GM12872 (cell line): Measurements from ENCODE around the gene HPCAL1.

ENCODE experiments used
- TF ChIP-seq, protein P1 (sequence below): IDR thresholded peaks from 3 replicates; pipeline ENCODE4 v1.5.1; 2011; ENCODE audit warnings: low read depth, mild to moderate bottlenecking, low read length, moderate library complexity; ENCODE audit not compliant: insufficient read depth

Gene HPCAL1

DNA sequence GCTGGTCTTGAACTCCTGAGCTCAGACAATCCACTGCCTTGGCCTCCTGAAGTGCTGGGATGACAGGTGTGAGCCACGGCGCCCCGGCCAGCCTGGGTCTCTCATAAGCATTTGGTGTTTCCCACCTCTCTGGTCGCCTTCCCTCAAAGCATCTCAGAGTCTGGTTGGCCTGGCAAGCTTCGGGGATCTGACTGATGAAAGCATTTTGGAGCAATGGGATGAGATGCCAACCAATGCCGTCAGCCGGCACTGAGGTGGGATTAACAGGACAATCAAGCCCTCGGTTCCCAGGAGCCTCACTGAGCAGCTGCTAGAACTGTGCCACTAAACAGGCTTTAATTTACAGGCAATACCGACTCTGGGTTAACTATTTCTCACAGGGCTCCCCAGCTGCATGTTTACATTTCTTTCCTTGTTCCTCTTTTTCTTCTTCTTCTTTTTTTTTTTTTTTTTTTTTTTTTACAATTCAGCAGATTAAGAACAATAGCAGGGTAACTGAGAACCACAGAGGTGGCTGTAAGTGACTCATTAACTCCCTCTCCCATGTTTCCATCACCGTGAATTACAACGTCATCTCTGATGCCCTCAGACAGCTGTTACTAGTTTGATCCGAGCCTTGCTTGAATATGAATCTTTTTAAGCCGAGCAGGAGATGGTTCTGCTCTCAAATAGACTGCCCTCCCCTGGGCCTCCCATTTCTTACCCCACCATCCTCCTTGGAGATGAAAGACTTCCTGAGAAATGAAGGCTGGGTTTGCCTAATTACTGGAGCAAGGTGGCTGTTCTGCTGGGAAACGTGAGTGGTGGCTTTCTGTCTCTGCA lies 107.5 kb downstream of the HPCAL1 start:
- TF ChIP-seq, protein P1, sequence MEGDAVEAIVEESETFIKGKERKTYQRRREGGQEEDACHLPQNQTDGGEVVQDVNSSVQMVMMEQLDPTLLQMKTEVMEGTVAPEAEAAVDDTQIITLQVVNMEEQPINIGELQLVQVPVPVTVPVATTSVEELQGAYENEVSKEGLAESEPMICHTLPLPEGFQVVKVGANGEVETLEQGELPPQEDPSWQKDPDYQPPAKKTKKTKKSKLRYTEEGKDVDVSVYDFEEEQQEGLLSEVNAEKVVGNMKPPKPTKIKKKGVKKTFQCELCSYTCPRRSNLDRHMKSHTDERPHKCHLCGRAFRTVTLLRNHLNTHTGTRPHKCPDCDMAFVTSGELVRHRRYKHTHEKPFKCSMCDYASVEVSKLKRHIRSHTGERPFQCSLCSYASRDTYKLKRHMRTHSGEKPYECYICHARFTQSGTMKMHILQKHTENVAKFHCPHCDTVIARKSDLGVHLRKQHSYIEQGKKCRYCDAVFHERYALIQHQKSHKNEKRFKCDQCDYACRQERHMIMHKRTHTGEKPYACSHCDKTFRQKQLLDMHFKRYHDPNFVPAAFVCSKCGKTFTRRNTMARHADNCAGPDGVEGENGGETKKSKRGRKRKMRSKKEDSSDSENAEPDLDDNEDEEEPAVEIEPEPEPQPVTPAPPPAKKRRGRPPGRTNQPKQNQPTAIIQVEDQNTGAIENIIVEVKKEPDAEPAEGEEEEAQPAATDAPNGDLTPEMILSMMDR: no peak

DNA sequence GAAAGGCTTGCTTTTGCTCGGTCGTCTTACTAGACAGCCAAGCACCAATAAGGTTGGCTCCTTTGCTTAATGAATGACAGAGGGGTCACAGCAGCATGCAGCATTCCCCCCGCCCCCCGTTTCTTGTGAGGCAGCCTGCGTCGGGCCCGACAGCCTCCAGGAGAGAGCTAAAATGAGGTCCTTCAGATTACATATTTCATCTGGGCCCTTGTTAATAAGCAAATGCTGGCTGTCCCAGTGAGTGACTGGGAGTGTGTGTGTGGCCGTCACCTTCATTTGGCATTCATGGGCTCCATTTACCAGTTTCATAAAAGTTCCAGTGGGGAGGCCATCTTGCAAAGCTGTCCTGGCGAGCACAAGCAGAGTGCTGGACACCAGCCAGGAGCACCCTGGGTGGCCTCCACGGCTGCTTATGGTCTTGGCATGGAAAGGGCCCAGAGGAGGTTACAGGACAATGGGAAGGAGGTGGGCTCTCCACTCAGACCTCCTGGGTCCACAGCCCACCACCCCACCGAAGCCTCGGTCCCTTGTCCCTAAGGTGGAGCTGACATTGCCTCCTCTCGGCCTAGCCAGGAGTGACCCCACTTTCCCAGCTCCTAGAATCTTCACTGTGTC lies 108.2 kb downstream of the HPCAL1 start:
- TF ChIP-seq, protein P1: no peak

DNA sequence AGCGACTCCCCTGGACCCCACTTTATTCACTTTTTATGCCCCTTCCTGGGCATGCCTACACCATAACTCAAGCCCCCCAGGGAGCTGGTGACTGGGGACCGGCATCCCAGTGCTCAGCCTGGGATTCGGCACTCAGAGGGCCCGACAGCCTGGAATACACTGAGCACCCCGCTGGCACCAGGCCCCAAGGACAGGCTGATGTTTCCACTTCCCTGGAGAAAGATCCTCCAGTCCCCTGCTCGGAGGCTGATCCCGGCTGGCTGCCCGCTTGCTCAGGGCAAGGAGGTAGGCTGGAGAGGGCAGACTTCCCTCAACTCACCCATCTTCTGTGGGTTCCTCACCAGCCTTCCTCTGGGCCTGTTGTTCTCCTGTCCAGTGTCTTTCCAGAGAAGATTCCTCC lies 108.9 kb downstream of the HPCAL1 start:
- TF ChIP-seq, protein P1: no peak

DNA sequence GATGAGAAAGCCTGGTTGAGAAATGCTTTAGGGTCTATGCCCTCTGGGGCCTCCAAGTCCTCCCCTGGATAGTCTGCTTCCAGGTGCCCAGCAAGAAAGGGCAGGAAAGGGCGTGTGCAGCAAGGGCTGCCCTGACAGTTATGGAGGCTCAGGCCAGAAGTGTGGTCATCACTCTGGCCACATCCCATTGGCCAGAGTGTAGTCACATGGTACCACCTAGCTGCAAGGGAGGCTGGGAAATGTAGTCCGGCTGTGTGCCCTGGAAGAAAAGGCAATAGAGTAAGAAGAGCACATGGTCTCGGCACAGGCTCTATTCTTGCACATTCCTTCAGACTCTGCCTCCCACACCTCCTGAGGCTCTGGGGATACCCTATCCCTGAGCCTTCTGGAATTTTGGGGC lies 109.7 kb downstream of the HPCAL1 start:
- TF ChIP-seq, protein P1: no peak

DNA sequence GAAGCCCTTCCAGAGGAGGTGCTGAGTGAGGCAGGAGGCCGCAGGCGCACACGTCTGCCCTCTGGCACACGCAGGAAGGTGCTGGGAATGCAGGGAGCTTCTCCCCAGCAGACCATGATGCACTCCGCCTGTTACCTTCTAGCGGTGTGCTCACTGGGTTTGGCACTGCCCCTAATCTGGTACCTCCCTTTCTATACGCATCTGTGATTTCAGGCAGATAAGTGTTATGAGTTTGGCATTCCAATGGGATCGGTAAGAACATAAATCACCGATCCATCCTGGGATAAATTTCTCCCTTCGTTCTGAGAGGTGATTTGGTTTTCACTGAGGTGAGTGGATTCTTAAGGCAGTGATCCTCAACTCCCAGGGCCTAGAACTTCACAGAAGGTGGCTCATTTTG lies 110.8 kb downstream of the HPCAL1 start:
- TF ChIP-seq, protein P1: no peak

DNA sequence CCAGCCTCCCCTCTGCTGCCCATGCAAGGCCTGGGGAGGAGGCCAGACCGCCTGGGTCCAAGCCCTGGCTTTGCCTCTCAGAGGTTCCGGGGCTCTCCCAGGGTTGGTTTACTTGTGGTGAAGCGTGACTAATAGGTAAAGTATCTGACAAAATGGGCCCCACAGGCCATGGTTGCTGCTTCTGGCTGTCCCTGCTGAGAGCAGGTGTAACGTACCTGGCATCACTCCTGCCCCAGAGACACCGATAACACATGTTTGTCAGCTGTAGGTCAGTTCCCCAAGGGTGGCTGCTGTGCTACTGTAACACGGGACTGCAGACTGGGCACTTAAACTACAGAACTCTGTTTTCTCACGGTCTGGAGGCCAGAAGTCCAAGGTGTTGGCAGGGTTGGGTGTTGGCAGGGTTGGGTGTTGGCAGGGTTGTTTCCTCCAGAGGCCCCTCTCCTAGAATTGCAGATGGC lies 111.3 kb downstream of the HPCAL1 start:
- TF ChIP-seq, protein P1: no peak

DNA sequence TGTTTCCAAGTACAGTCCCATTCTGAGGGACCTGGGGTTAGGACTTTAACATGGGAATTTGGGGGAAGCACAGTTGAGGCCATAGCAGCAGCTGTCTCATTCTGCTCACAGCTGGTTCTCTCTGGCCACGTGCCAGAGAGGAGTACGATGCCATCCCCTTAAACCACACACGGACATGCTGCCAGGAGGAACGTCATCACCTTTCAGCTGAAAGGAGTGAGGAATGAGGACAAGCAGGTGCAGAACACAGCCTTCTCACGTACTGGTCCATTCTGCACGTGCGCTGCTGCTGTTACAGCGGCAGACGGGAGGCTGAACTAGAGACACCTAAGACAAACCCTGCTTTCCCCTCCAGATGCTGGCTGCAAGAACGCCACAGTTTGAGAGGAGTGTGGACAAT lies 111.9 kb downstream of the HPCAL1 start:
- TF ChIP-seq, protein P1: no peak
